Common myeloid progenitor, CD34-positive (primary cell): Measurements from ENCODE around the gene DLEC1.

ENCODE experiments used
- CTCF ChIA-PET: fragments of 350-600 bp; sonication (Branson Sonifier 250); formaldehyde crosslinking; loops from one replicate; lab custom pipeline; 2021; ENCODE audit warnings: antibody characterized with exemption; lab: Charles Lee
- POLR2A ChIA-PET: fragments of 350-600 bp; sonication (Branson Sonifier 250); formaldehyde crosslinking; loops from one replicate; lab custom pipeline; 2021; ENCODE audit warnings: antibody characterized with exemption; lab: Charles Lee
- DNase-seq, 3 donors: peaks; one replicate each; pipeline versions ENCODE4 v3.0.0 to v3.0.0-alpha.2; 2013
- H3K27ac ChIP-seq, 2 experiments: 1 replicate in 1 of 2; 2 replicates in 1 of 2; pipeline ENCODE4 v1.7.0; 2013; ENCODE audit warnings: inconsistent platforms in 2 of 2, low read length in 2 of 2, mild to moderate bottlenecking in 2 of 2, low read depth in 1 of 2, moderate library complexity in 1 of 2; ENCODE audit not compliant: severe bottlenecking in 2 of 2, insufficient read depth in 1 of 2, poor library complexity in 1 of 2
- H3K27me3 ChIP-seq, 5 experiments: replicated peaks in 2 of 5; 1 replicate in 3 of 5; 2 replicates in 2 of 5; pipeline versions ENCODE4 v1.6.1 to v1.7.0; 2013; ENCODE audit warnings: low read length in 4 of 5, mild to moderate bottlenecking in 2 of 5, moderate library complexity in 2 of 5, inconsistent platforms in 1 of 5; ENCODE audit not compliant: insufficient read depth in 5 of 5, control insufficient read depth in 4 of 5
- H3K36me3 ChIP-seq, 4 experiments: 1 replicate in 2 of 4; 2 replicates in 2 of 4; pipeline versions ENCODE4 v1.6.1 to v1.7.0; 2013; ENCODE audit warnings: low read length in 3 of 4, control low read depth in 1 of 4, mild to moderate bottlenecking in 1 of 4; ENCODE audit not compliant: control insufficient read depth in 4 of 4, insufficient read depth in 4 of 4
- H3K4me1 ChIP-seq, 4 experiments: 1 replicate in 3 of 4; 2 replicates in 1 of 4; pipeline versions ENCODE4 v1.6.1 to v1.7.1; 2013; ENCODE audit warnings: low read length in 3 of 4, mild to moderate bottlenecking in 3 of 4, control low read depth in 1 of 4, inconsistent platforms in 1 of 4, moderate library complexity in 1 of 4; ENCODE audit not compliant: control insufficient read depth in 4 of 4, insufficient read depth in 4 of 4; ENCODE audit errors: control extremely low read depth in 1 of 4
- H3K4me3 ChIP-seq, 7 experiments: 1 replicate in 4 of 7; 2 replicates in 3 of 7; pipeline versions ENCODE4 v1.5.1 to v1.7.0; 2013; ENCODE audit warnings: mild to moderate bottlenecking in 7 of 7, low read length in 6 of 7, moderate library complexity in 6 of 7, inconsistent platforms in 2 of 7, low read depth in 2 of 7, control low read depth in 1 of 7; ENCODE audit not compliant: insufficient read depth in 4 of 7, control insufficient read depth in 1 of 7; ENCODE audit errors: extremely low read depth in 1 of 7
- H3K9me3 ChIP-seq, 5 experiments: 1 replicate in 4 of 5; 2 replicates in 1 of 5; pipeline versions ENCODE4 v1.6.1 to v1.7.1; 2013; ENCODE audit warnings: low read length in 4 of 5, mild to moderate bottlenecking in 2 of 5, inconsistent platforms in 1 of 5, low read depth in 1 of 5, moderate library complexity in 1 of 5; ENCODE audit not compliant: control insufficient read depth in 4 of 5, insufficient read depth in 2 of 5; ENCODE audit errors: control extremely low read depth in 1 of 5
- WGBS: methylation state at CpG from one replicate; pipeline ENCODE4 v1.1.5; 2013; ENCODE audit not compliant: insufficient coverage; 5-methylcytosine and 5-hydroxymethylcytosine counted together

Gene DLEC1

DNA sequence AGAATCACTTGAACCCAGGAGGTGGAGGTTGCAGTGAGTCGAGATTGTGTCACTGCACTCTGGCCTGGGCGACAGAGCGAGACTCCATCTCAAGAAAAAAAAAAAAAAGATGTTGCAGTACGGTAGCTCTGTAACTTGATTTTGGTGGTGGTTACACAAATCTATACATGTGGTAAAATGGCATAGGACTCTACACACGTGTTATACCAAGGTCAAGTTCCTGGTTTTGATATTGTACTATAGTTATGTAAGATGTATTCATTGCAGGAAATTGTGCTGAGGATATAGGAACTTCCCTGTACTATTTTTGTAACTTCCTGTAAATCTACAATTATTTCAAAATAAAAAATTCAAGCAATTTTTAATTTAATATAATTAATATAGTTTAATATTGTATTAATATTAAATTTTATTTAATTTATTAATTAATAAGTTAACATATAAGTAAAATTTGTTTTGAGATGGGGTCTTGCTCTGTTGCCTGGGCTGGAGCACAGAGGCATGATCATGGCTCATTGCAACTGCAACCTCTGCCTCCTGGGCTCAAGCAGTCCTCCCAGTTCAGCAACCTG, 109.4 kb downstream of the DLEC1 start:
- H3K9me3 ChIP-seq, result peaks cover 0 to 9% (median 2%) of the 10 kb centered on the region in 5 experiments
- POLR2A ChIA-PET, result interaction anchor here (0.6 kb wide), 1 partner anchor 98 kb away, joined by 4 read pairs; no protein-coding TSS in a partner anchor
- CTCF ChIA-PET, result interaction anchor here (0.6 to 2.9 kb wide), 3 partner anchors 9 to 187 kb away, joined by 3 to 10 read pairs (median 4); no protein-coding TSS in a partner anchor
- peaks cover 9 to 52% (median 27%) of the 10 kb centered on the region in 4 experiments for H3K4me1 ChIP-seq
- DNase-seq, result peak in 1 of 3 donors; percentile 43
- H3K27ac ChIP-seq, result no peak overlapping the region
- H3K4me3 ChIP-seq, result no peak overlapping the region
- no peaks in the 10 kb centered on the region for H3K27me3 ChIP-seq
- 100% methylated on average over 2 of the region's 5 CpGs for WGBS
- H3K36me3 ChIP-seq, result no peaks in the 10 kb centered on the region

DNA sequence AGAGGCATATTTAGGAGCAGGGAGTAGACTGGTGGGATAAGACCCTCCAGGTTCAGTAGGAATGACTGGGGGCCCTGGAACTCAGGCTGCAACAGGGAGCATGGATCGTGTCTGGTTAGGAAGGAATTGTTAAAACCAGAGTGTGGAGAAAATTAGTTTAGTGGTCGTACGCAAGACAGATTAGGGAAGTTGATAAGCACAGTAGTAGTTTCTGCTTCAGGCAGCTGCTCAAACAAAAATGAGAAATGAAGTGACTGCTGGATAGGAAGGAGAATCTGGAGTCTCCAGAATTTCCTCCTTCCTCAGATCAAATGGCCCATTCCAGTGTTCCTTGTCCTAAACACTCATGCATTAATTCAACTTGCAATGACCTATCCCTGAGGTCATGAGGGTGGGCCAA, 110.7 kb downstream of the DLEC1 start:
- Histone ChIP-seq H3K27ac (peak overlapping the region in 1 of 2 experiments; percentile 19), H3K4me3 (peak overlapping the region in 2 of 7 experiments; percentile 20 to 48)

DNA sequence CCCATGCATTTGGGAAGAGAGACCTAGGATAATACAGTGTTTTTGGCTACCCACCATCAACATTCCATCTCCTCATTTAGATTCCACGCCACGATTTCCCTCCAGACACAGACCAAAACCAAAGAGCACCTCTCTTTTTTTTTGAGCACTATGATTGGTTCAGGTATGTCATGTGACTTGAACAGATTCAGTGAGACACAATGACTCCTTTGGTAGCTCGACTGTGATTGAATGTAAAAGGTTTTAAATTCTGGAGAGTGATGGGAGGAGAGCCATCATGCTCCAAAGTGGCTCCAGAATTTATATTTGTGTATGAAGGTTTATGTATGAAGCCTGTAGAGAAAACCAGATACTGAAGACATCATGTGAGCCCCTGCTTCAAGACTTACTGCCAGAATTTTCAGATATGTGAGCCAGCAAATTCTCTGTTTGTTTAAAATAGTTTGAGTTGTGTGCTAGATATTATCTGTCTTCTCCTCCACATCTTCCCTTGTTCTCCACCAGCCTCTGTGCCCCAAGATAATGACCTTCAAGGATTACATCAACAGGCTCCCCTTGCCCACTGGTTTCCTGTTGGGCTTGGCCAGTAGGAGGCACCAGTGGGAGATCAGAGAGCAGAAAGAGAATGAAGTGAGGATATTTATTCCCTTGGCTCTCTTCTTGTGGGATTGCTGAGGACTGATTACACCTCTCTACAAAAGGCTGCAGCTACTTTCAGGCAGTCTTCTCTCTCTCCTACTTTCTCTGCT, 111.9 kb downstream of the DLEC1 start:
- no peak for DNase-seq
- Histone ChIP-seq H3K36me3 (no peaks in the 10 kb centered on the region), H3K9me3 (peaks cover 0 to 5% (median under 1%) of the 10 kb centered on the region in 5 experiments), H3K27ac (no peak overlapping the region), H3K4me1 (peaks cover 9 to 49% (median 27%) of the 10 kb centered on the region in 4 experiments), H3K27me3 (no peaks in the 10 kb centered on the region), H3K4me3 (no peak overlapping the region)
- POLR2A ChIA-PET, result no interaction called here
- CTCF ChIA-PET, result no interaction called here
- 88% methylated on average over 1 of the region's 3 CpGs for WGBS

More for the DNA sequence above, 110.7 kb downstream of the DLEC1 start:
- DNase-seq, result peak; percentile 69 to 88 (median 80)
- Histone ChIP-seq H3K27me3 (no peaks in the 10 kb centered on the region), H3K4me1 (peaks cover 9 to 49% (median 27%) of the 10 kb centered on the region in 4 experiments), H3K9me3 (peaks cover 0 to 9% (median 2%) of the 10 kb centered on the region in 5 experiments), H3K36me3 (no peaks in the 10 kb centered on the region)
- POLR2A ChIA-PET, result no interaction called here
- CTCF ChIA-PET, result interaction anchor here (1.0 to 2.9 kb wide), 3 partner anchors 9 to 18 kb away, joined by 3 to 10 read pairs (median 4); no protein-coding TSS in a partner anchor
- 0% methylated on average over 3 of the region's 3 CpGs for WGBS

- POLR2A ChIA-PET, result interaction anchor here (3.0 kb wide), 1 partner anchor 13 kb away, joined by 9 read pairs; the partner anchor contains the start of gene OXSR1
- DNase-seq, result peak in 2 of 3 donors; percentile 48 to 66
- no CpG with 5 or more reads among the region's 3 CpGs for WGBS
- Histone ChIP-seq H3K4me1 (peaks cover 9 to 49% (median 27%) of the 10 kb centered on the region in 4 experiments), H3K27me3 (no peaks in the 10 kb centered on the region), H3K4me3 (no peak overlapping the region), H3K9me3 (no peaks in the 10 kb centered on the region), H3K27ac (no peak overlapping the region), H3K36me3 (no peaks in the 10 kb centered on the region)
- CTCF ChIA-PET, result interaction anchor here (3.5 kb wide), 1 partner anchor 11 kb away, joined by 13 read pairs; no protein-coding TSS in a partner anchor
Measured at GRCh38 chr3:38151667-38152265, 112.8 kb downstream of the DLEC1 start.

- H3K27ac ChIP-seq, result no peak overlapping the region
- WGBS, result 100% methylated on average over 2 of the region's 2 CpGs
- H3K36me3 ChIP-seq, result no peaks in the 10 kb centered on the region
- H3K4me3 ChIP-seq, result no peak overlapping the region
- ChIA-PET POLR2A (interaction anchor here (3.0 kb wide), 1 partner anchor 13 kb away, joined by 9 read pairs; the partner anchor contains the start of gene OXSR1), CTCF (interaction anchor here (1.2 to 3.5 kb wide), 3 partner anchors 11 to 44 kb away, joined by 3 to 13 read pairs (median 4); partner anchors contain the start of gene OXSR1)
- H3K4me1 ChIP-seq, result peaks cover 9 to 46% (median 26%) of the 10 kb centered on the region in 4 experiments
- no peaks in the 10 kb centered on the region for H3K27me3 ChIP-seq
- H3K9me3 ChIP-seq, result no peaks in the 10 kb centered on the region
- DNase-seq, result no peak
Measured at GRCh38 chr3:38152609-38153008, 113.6 kb downstream of the DLEC1 start.

- 100% methylated on average over 1 of the region's 2 CpGs for WGBS
- Histone ChIP-seq H3K27me3 (no peaks in the 10 kb centered on the region), H3K27ac (no peak overlapping the region), H3K36me3 (no peaks in the 10 kb centered on the region), H3K9me3 (no peaks in the 10 kb centered on the region), H3K4me3 (no peak overlapping the region), H3K4me1 (peaks cover 6 to 41% (median 21%) of the 10 kb centered on the region in 4 experiments)
- ChIA-PET POLR2A (interaction anchor here (3.0 kb wide), 1 partner anchor 12 kb away, joined by 9 read pairs; the partner anchor contains the start of gene OXSR1), CTCF (interaction anchor here (1.2 to 3.5 kb wide), 3 partner anchors 10 to 44 kb away, joined by 3 to 13 read pairs (median 4); partner anchors contain the start of gene OXSR1)
- no peak for DNase-seq
Measured at GRCh38 chr3:38153221-38153620, 114.2 kb downstream of the DLEC1 start.
